ENCODE measurements around the gene PRKCE.
"Not testable (repeated sequence)": the region's sequence is repeated elsewhere in the genome, so short reads cannot be mapped to it uniquely, and the experiment has no call there.

PRKCE gene

GRCh38 chr2:46211461-46211860, 560.0 kb downstream of the PRKCE start:
- no peak overlapping the region for H3K4me3 ChIP-seq (ENCODE audit: low read depth in 1 of 2, low read length in 2 of 2)
- H3K27ac ChIP-seq (ENCODE audit: low read length) = no peak overlapping the region
- peaks cover 8 to 11% of the 10 kb centered on the region in 2 donors for H3K9me3 ChIP-seq (ENCODE audit: control insufficient read depth in 1 of 2, low read length in 2 of 2)
- H3K36me3 ChIP-seq (ENCODE audit: control insufficient read depth in 1 of 2, insufficient read depth in 2 of 2, low read length in 2 of 2) = no peaks in the 10 kb centered on the region
- no peaks in the 10 kb centered on the region for H3K27me3 ChIP-seq (ENCODE audit: low read depth, low read length)
- no peaks in the 10 kb centered on the region for H3K4me1 ChIP-seq (ENCODE audit: control insufficient read depth in 1 of 2, insufficient read depth in 2 of 2, low read length in 2 of 2)

GRCh38 chr2:46213906-46214305, 562.4 kb downstream of the PRKCE start:
- Histone ChIP-seq H3K27me3 (ENCODE audit: low read depth, low read length) (no peaks in the 10 kb centered on the region), H3K27ac (ENCODE audit: low read length) (no peak overlapping the region), H3K4me3 (ENCODE audit: low read depth in 1 of 2, low read length in 2 of 2) (no peak overlapping the region), H3K36me3 (ENCODE audit: control insufficient read depth in 1 of 2, insufficient read depth in 2 of 2, low read length in 2 of 2) (no peaks in the 10 kb centered on the region), H3K9me3 (ENCODE audit: control insufficient read depth in 1 of 2, low read length in 2 of 2) (peaks cover 3 to 11% of the 10 kb centered on the region in 2 donors), H3K4me1 (ENCODE audit: control insufficient read depth in 1 of 2, insufficient read depth in 2 of 2, low read length in 2 of 2) (no peaks in the 10 kb centered on the region)

DNA sequence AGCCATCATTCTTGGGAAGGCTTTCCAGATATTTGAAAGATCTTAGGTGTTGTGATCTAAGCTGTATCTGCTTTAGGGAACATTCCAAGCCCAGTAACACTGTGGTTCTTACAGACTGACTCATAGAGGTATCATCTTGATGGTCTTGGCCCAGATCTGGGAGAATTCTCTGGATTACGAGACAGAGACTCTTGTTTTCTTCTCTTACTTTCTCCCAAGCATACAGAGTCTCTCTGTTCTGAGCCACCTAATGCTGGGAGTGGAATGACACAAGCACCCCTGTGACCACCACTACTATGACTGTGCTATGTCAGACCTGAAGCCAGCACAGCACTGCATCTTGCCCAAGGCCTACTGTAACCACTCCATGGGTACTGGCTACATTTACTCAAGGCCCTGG, 564.7 kb downstream of the PRKCE start:
- H3K27me3 ChIP-seq (ENCODE audit: low read depth, low read length) = no peaks in the 10 kb centered on the region
- no peak overlapping the region for H3K4me3 ChIP-seq (ENCODE audit: low read depth in 1 of 2, low read length in 2 of 2)
- H3K9me3 ChIP-seq (ENCODE audit: control insufficient read depth in 1 of 2, low read length in 2 of 2) = peaks cover 0 to 5% of the 10 kb centered on the region in 2 donors
- no peaks in the 10 kb centered on the region for H3K4me1 ChIP-seq (ENCODE audit: control insufficient read depth in 1 of 2, insufficient read depth in 2 of 2, low read length in 2 of 2)
- no peaks in the 10 kb centered on the region for H3K36me3 ChIP-seq (ENCODE audit: control insufficient read depth in 1 of 2, insufficient read depth in 2 of 2, low read length in 2 of 2)
- H3K27ac ChIP-seq (ENCODE audit: low read length) = no peak overlapping the region

- H3K36me3 ChIP-seq (ENCODE audit: control insufficient read depth in 1 of 2, insufficient read depth in 2 of 2, low read length in 2 of 2); H3K27me3 ChIP-seq (ENCODE audit: low read depth, low read length); H3K4me3 ChIP-seq (ENCODE audit: low read depth in 1 of 2, low read length in 2 of 2): not testable (repeated sequence)
Measured at GRCh38 chr2:46223514-46223913, 572.0 kb downstream of the PRKCE start.

DNA sequence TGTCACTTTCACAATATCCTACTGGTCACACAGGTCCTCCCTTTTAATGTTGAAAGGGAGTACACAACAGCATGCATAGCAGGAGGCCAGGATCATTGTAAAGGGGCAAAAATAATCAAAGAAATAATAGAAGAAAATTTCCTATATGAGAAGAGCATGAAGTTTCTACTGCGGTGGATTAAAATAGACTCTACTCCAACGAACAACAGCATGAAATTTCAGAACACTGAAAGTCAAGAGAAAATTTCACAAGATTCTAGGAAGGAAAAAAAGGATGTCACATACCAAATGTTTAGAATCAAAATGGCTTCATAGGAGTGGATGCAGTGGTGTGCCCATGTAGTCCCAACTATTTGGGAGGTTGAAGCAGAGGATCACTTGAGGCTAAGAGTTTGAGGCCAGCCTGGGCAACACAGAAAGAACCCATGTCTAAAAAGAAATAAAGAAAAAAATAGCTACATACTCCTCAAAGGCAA, 573.7 kb downstream of the PRKCE start:
- H3K4me3 ChIP-seq (ENCODE audit: low read depth in 1 of 2, low read length in 2 of 2) = no peak overlapping the region
- H3K27me3 ChIP-seq (ENCODE audit: low read depth, low read length) = no peaks in the 10 kb centered on the region
- H3K4me1 ChIP-seq (ENCODE audit: control insufficient read depth in 1 of 2, insufficient read depth in 2 of 2, low read length in 2 of 2) = no peaks in the 10 kb centered on the region
- H3K27ac ChIP-seq (ENCODE audit: low read length) = no peak overlapping the region
- no peaks in the 10 kb centered on the region for H3K9me3 ChIP-seq (ENCODE audit: control insufficient read depth in 1 of 2, low read length in 2 of 2)
- no peaks in the 10 kb centered on the region for H3K36me3 ChIP-seq (ENCODE audit: control insufficient read depth in 1 of 2, insufficient read depth in 2 of 2, low read length in 2 of 2)

More at GRCh38 chr2:46223514-46223913, 572.0 kb downstream of the PRKCE start:
- H3K9me3 ChIP-seq (ENCODE audit: control insufficient read depth in 1 of 2, low read length in 2 of 2); H3K27ac ChIP-seq (ENCODE audit: low read length); H3K4me1 ChIP-seq (ENCODE audit: control insufficient read depth in 1 of 2, insufficient read depth in 2 of 2, low read length in 2 of 2): not testable (repeated sequence)

DNA sequence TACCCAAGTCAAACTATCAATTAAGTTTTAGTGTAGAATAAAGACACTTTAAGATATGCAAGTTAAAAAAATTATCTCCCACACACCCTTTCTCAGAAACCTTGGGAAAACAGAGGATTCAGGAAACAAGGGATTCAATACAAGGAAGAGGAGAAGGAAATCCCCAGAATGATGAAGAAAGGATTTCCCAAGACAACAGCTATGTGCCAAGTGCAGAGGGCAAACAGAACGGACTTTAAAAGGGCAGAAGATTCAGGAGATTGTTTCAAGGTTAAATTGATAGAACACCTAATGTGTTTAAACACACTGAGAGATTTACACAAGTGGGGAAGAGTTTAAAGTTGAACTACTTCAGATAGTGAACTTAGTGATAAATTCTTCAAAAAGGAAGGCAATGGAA, 574.3 kb downstream of the PRKCE start:
- no peaks in the 10 kb centered on the region for H3K27me3 ChIP-seq (ENCODE audit: low read depth, low read length)
- H3K9me3 ChIP-seq (ENCODE audit: control insufficient read depth in 1 of 2, low read length in 2 of 2) = no peaks in the 10 kb centered on the region
- no peak overlapping the region for H3K27ac ChIP-seq (ENCODE audit: low read length)
- H3K4me1 ChIP-seq (ENCODE audit: control insufficient read depth in 1 of 2, insufficient read depth in 2 of 2, low read length in 2 of 2) = no peaks in the 10 kb centered on the region
- H3K4me3 ChIP-seq (ENCODE audit: low read depth in 1 of 2, low read length in 2 of 2) = no peak overlapping the region
- H3K36me3 ChIP-seq (ENCODE audit: control insufficient read depth in 1 of 2, insufficient read depth in 2 of 2, low read length in 2 of 2) = no peaks in the 10 kb centered on the region

DNA sequence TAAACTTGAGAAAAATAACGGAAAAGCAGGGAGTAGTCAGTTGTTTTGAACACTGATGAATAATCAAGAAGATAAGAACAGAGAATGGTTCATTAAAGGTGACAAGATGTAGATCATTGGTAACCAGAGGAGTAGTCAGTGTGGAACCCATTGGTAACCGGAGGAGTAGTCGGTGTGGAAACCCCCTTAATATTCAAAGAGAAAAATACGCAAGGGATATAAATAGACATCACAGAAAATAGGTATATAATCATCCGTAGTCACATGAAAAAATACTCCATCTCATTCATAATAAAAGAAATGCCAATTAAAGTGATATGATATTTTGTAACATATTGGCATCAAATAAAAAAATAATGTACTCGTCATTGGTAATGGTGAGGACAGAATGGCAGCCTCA, 575.1 kb downstream of the PRKCE start:
- Histone ChIP-seq H3K4me1 (ENCODE audit: control insufficient read depth in 1 of 2, insufficient read depth in 2 of 2, low read length in 2 of 2) (no peaks in the 10 kb centered on the region), H3K27me3 (ENCODE audit: low read depth, low read length) (no peaks in the 10 kb centered on the region), H3K27ac (ENCODE audit: low read length) (no peak overlapping the region), H3K9me3 (ENCODE audit: control insufficient read depth in 1 of 2, low read length in 2 of 2) (no peaks in the 10 kb centered on the region), H3K4me3 (ENCODE audit: low read depth in 1 of 2, low read length in 2 of 2) (no peak overlapping the region), H3K36me3 (ENCODE audit: control insufficient read depth in 1 of 2, insufficient read depth in 2 of 2, low read length in 2 of 2) (no peaks in the 10 kb centered on the region)

DNA sequence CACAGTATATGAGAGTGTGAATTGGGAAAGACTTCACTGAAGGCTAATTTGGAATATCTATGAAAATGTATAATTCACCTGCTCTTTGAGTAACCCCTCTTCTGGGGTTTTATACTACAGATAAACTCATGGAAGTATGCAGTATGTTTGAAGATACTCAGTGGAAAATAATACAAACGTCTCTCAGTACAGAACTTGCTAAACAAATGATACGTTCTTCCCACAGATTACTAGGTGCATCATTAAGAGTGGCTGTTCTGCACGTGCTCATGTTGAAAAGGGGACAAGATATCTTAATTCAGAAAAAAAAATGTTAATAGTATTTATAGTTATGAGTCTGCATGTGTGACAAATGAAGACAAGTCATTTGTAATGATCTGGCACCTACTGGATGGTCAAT, 575.5 kb downstream of the PRKCE start:
- Histone ChIP-seq H3K9me3 (ENCODE audit: control insufficient read depth in 1 of 2, low read length in 2 of 2) (no peaks in the 10 kb centered on the region), H3K36me3 (ENCODE audit: control insufficient read depth in 1 of 2, insufficient read depth in 2 of 2, low read length in 2 of 2) (no peaks in the 10 kb centered on the region), H3K4me3 (ENCODE audit: low read depth in 1 of 2, low read length in 2 of 2) (no peak overlapping the region), H3K27ac (ENCODE audit: low read length) (no peak overlapping the region), H3K27me3 (ENCODE audit: low read depth, low read length) (no peaks in the 10 kb centered on the region), H3K4me1 (ENCODE audit: control insufficient read depth in 1 of 2, insufficient read depth in 2 of 2, low read length in 2 of 2) (no peaks in the 10 kb centered on the region)

DNA sequence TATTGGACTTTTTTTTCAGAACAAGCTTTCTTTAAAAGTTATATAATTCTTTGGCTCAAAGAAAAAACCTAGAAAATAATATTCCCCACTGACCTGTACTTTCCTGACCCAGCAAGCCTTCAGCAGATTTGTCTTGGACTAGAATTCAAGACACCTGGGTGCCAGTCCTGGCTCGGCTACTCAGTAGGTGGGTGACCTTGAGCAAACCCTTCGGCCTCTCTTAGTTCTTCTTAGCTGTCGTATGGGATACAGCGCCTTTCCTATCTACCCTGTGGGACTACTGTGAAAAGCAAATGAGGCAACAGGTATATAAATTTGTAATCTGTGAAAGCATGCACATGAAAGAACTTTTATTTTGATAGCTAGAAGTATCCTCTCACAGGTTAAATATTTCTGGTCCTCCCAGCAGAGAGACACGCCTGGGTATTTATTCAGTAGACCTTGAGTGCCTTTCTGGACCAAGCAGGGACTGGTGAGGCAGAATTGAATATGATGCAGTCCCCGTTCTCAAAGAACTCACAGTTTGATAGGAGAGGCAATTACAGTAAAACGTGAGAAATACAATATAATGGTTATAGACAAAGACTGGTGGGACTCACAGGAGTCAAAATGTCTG, 576.3 kb downstream of the PRKCE start:
- no peaks in the 10 kb centered on the region for H3K36me3 ChIP-seq (ENCODE audit: control insufficient read depth in 1 of 2, insufficient read depth in 2 of 2, low read length in 2 of 2)
- no peaks in the 10 kb centered on the region for H3K4me1 ChIP-seq (ENCODE audit: control insufficient read depth in 1 of 2, insufficient read depth in 2 of 2, low read length in 2 of 2)
- no peaks in the 10 kb centered on the region for H3K27me3 ChIP-seq (ENCODE audit: low read depth, low read length)
- H3K27ac ChIP-seq (ENCODE audit: low read length) = no peak overlapping the region
- no peak overlapping the region for H3K4me3 ChIP-seq (ENCODE audit: low read depth in 1 of 2, low read length in 2 of 2)
- no peaks in the 10 kb centered on the region for H3K9me3 ChIP-seq (ENCODE audit: control insufficient read depth in 1 of 2, low read length in 2 of 2)

- H3K9me3 ChIP-seq (ENCODE audit: control insufficient read depth in 1 of 2, low read length in 2 of 2) = no peaks in the 10 kb centered on the region
- H3K27me3 ChIP-seq (ENCODE audit: low read depth, low read length) = no peaks in the 10 kb centered on the region
- no peaks in the 10 kb centered on the region for H3K36me3 ChIP-seq (ENCODE audit: control insufficient read depth in 1 of 2, insufficient read depth in 2 of 2, low read length in 2 of 2)
- no peak overlapping the region for H3K4me3 ChIP-seq (ENCODE audit: low read depth in 1 of 2, low read length in 2 of 2)
- H3K27ac ChIP-seq (ENCODE audit: low read length) = no peak overlapping the region
- H3K4me1 ChIP-seq (ENCODE audit: control insufficient read depth in 1 of 2, insufficient read depth in 2 of 2, low read length in 2 of 2) = no peaks in the 10 kb centered on the region
Measured at GRCh38 chr2:46229134-46230063, 577.9 kb downstream of the PRKCE start.

GRCh38 chr2:46230115-46230571, 578.7 kb downstream of the PRKCE start:
- H3K27me3 ChIP-seq (ENCODE audit: low read depth, low read length) = no peaks in the 10 kb centered on the region
- H3K9me3 ChIP-seq (ENCODE audit: control insufficient read depth in 1 of 2, low read length in 2 of 2) = no peaks in the 10 kb centered on the region
- no peak overlapping the region for H3K27ac ChIP-seq (ENCODE audit: low read length)
- no peaks in the 10 kb centered on the region for H3K36me3 ChIP-seq (ENCODE audit: control insufficient read depth in 1 of 2, insufficient read depth in 2 of 2, low read length in 2 of 2)
- no peaks in the 10 kb centered on the region for H3K4me1 ChIP-seq (ENCODE audit: control insufficient read depth in 1 of 2, insufficient read depth in 2 of 2, low read length in 2 of 2)
- no peak overlapping the region for H3K4me3 ChIP-seq (ENCODE audit: low read depth in 1 of 2, low read length in 2 of 2)
